NCI-H1436 (cell line): Measurements from ENCODE around the gene PSMF1.
"Not testable (repeated sequence)": the region's sequence is repeated elsewhere in the genome, so short reads cannot be mapped to it uniquely, and the experiment has no call there.

ENCODE experiments used
- DNase-seq: peaks from one replicate; lab custom pipeline; 2025; lab: John Stamatoyannopoulos, UW

The PSMF1 gene

DNA sequence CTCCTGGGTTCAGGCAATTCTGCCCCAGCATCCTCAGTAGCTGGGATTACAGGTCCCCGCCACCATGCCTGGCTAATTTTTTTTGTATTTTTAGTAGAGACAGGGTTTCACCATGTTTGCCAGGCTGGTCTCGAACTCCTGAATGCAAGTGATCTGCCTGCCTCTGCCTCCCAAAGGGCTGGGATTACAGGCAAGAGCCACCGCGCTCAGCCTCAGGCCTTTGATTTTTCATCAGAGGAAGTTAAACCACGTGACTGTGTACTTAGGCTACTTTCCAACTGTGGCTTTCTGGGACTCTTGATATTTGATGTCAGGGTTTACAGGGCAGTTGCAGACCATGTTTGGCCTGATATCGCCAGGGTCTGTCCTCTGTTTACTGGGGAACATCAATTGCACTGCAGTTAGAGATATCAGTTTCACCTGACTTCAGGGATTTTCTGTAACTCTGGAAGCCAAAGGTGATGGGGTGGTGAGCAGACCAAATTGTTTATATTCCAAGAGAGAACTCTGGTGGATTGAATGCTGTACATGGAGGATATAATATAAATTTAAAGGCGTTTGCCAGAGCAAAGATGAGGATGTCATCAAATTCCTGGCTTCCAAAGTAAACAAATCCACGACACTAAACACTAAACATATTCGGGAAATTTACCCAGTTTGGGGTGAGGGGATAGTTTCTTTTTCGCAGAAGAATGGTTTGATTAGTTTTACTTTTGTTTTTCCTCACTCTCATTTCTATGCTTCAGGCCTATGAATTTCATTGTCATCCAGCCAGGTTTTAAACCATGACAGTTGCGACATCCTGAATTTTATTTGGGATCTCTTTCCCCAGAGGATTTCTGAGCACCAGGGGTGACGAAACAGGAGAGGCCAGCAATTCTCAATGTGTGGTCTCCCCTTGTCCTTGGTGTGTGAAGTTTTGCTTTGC is 4.2 kb downstream of the PSMF1 start:
- no peak for DNase-seq

GRCh38 chr20:1123666-1124065 is 5.3 kb downstream of the PSMF1 start:
- no peak for DNase-seq

DNA sequence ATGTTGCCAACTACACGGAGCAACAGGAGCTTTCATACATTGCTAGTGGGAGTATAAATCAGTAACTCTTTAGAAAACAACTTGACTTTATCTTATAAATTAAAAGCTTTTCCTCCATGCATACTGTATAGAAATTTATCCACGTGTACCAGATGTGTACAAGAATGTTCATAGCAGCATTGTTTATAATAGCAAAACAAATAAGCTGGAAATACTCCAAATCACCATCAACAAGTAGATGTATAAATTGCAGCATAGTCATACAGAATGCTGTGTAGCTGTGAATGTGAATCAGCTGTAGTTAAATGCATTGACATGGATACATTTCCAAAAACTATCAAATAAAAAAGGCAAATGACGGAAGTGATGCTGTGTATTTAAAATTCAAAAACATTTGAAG is 6.0 kb downstream of the PSMF1 start:
- no peak for DNase-seq

GRCh38 chr20:1125277-1125676 is 6.9 kb downstream of the PSMF1 start:
- DNase-seq: no peak

DNA sequence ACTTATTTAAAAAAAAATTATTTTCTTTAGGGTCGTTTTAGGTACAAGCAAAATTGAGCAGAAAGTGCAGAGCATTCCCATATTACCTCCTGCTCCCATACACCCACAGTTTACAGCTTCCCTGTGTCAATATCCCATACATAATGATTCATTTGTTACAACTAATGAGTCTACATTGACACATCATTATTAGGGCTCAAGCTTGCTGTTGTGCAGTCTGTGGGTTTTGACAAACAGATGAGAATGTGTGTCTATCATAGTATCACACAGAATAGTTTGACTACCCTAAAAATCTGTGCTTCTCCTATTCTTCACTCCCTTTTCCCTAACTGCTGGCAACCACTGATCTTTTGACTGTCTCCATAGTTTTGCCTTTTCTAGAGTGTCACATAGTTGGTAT is 9.4 kb downstream of the PSMF1 start:
- no peak for DNase-seq

DNA sequence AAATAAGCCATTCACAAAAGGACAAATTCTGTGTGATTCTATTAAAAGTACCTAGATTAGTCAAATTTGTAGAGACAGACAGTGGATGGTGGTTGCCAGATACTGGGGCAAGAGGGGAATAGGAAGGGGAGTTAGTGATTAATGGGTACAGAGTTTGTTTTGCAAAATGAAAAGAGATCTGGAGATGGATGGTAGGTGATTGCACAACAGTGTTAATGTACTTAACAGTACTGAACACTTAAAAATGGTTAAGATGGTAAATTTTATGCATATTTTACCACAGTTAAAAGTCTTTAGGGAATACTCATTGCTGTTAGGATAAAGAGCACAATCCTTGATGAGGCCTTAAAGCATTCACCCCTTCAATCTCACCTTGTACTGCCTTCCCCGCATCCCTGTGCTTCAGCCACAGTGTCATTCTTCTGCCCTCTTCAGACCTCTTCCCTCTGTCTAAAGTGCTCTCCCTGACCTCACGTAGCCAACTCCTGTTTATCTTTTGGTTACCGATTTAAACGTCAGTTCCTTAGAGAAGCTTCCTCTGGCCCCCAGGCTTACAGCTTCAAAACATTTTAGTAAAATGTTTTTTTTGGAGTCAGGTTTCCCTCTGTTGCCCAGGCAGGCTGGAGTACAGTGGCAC is 11.8 kb downstream of the PSMF1 start:
- no peak for DNase-seq

DNA sequence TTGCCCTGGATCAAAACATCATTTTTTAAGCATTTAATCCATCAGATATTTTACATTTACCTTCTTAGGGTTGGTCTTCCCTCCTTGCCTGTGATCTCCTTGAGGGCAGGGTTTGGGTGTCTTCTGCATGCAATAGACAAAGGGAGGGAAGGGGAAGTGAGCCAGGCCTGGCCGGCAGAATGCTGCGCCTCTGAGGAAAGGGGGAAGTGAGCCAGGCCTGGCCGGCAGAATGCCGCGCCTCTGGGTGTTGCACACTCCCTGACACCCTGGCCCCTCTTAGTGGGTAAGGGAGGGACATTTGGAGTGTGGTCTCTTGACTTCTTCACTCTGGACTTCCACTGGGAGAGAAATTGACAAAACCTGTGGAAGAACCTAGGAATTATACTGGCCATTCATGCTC is 12.4 kb downstream of the PSMF1 start:
- no peak for DNase-seq

- no peak for DNase-seq
Observed at GRCh38 chr20:1131354-1131753, 13.0 kb downstream of the PSMF1 start.

- DNase-seq: no peak
Observed at GRCh38 chr20:1134355-1134754, 16.0 kb downstream of the PSMF1 start.

DNA sequence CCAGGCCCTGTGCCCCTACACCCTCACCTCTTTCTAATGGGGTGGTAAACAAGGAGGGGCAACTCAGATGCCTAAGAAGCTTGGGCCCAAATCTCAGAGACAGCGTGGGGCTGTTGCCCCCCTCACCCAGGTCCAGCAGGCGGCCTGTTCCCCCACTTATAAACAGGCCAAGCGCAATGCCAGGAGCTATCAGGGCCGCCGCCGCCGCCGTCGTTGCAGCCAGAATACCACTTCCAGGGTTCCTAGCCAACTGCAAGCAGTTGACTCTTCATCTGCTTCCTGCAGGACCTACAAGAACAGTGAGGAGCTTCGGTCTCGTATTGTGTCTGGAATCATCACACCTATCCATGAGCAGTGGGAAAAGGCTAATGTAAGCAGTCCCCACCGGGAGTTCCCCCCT is 16.4 kb downstream of the PSMF1 start:
- DNase-seq: no peak

GRCh38 chr20:1137236-1137635 is 18.8 kb downstream of the PSMF1 start:
- no peak for DNase-seq

DNA sequence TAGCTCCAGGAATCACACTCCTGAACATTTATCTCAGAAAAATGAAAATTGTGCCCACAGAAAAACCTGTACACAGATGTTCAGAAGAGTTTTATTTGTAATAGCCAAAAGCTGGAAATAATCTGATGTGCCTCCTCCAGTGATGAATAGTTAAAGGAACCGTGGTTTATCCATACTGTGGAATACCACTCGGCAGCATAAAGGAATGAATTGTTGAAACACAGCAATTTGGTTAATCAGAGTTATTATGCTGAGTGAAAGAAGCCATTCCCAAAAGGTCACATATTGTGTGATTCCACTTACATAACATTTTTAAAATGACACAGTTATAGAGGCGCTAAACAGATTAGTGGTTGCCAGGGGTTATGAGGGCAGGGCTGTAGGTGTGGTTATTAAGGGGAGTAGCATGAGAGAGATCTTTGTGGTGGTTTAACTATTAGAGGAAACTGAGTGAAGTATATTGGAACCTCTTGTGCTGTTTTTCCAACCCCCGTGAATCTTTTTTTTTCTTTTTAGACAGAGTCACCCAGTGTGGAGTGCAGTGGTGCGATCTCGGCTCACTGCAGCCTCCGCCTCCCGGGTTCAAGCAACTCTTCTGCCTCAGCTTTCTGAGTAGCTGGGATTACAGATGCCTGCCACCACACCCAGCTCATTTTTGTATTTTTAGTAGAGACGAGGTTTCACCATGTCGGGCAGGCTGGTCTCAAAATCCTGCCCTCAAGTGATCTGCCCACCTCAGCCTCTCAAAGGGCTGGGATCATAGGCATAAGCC is 26.2 kb downstream of the PSMF1 start:
- DNase-seq: no peak

DNA sequence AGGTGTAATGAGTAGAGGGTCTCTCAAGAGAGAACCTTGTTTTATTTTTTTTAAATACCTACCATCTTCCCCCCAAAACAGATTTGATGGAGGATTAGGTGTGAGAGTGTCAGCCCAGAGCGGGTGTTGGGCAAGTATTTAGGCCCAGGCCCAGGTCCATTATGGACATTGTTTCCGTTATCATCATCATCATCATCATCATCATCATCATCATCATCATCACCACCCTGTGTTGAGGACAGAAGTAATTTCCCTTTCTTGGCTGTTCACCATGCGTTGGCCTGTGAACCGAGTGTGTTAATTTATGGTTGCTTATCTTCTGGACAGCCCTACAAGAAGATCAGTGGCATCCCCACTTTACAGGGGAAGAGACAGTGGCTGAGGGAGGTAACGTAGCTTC is 28.6 kb downstream of the PSMF1 start:
- no peak for DNase-seq

DNA sequence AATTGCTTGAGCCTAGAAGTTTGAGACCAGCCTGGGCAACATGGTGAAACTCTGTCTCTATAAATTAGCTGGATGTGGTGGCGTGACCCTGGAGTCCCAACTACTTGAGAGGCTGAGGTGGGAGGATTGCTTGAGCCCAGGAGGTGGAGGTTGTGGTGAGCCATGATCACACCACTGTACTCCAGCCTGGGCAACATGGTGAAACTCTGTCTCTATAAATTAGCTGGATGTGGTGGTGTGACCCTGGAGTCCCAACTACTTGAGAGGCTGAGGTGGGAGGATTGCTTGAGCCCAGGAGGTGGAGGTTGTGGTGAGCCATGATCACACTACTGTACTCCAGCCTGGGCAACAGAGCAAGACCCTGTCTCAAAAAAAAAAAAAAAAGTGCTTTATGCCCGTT is 31.4 kb downstream of the PSMF1 start:
- not testable (repeated sequence) for DNase-seq

DNA sequence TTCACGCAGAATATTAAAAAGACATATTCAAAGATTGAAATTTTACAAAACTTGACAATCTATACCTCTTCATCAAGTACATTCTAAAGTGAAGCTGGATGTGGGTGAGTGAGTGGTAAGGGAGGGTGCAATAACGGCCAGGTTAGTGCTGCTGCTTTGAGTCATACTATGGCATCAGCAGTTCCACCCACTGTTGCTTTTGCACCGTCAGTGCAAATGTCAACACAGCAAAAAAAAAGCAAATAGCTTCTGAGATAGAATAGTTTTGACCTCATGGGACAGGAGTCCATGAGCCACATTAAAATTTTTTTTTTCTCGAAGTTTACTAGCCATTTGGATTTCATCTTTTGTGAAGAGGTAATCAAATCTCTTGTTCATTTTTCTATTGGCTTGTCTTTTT is 31.8 kb downstream of the PSMF1 start:
- no peak for DNase-seq

- DNase-seq: no peak
Observed at GRCh38 chr20:1150968-1151367, 32.6 kb downstream of the PSMF1 start.

DNA sequence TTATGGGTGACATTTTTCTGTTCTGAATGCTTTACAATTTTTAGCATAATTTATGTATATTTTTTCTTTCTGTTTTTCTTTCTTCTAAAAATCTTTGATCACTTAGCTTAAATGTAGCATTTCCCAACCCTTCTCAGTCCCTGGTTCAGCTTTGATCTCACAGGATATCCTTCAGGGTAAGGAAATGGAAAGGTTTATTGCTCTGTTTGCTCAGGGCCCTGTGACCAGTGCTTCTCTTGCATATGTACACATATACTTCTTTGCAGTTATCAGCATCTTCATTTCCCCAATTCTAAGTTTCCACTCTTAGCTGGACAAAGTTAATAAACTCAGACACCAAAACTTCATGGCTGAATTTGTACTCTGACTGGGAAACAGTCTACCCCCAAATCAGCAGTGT is 35.8 kb downstream of the PSMF1 start:
- DNase-seq: no peak

DNA sequence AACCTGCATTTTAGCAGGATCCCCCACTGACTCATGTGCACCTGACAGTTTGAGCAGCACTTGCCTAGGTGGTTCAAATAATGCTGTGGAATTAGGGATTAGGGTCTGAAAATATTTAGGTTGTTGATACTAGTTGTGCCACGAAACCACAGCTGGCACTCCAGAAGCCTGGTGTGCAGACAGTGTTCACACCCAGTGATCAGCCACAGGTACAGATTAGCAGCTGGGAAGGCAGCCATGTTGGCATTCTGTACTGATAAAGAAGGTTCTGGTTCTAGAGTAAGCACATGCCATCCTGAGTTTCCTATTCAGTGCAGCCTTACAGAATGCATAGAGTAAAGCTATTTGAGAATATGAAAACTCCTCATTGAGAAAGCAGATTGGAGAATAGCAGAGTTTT is 36.3 kb downstream of the PSMF1 start:
- no peak for DNase-seq

DNA sequence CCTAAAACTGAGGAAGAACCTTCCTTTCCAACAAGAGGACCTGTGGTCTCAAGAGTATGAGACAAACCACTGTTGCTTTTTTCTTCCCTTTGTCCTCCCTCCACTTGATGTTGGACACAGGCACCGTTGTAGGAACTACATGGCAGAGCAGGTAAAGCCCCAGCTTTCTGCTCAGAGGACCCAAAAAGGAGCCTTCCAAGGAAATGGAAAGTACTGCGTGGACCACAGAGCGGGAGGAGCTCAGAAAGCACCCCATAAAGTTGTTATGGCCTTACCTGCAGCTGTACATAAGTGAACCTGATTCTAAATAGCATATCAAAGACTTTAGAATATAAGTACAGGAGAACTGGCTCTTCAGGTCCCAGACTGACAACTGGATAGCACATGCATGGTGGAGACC is 36.9 kb downstream of the PSMF1 start:
- DNase-seq: no peak

- DNase-seq: no peak
Observed at GRCh38 chr20:1160496-1160895, 42.1 kb downstream of the PSMF1 start.

GRCh38 chr20:1160991-1161390 is 42.6 kb downstream of the PSMF1 start:
- no peak for DNase-seq

- DNase-seq: no peak
Observed at GRCh38 chr20:1163105-1163504, 44.7 kb downstream of the PSMF1 start.

- no peak for DNase-seq
Observed at GRCh38 chr20:1163653-1164052, 45.3 kb downstream of the PSMF1 start.
